T-helper 2 cell treated with Interferon-gamma antibody and Interleukin-4, amounts not matched to agents 5 μg/mL and 100 μg/mL, for 36 hours (primary cell): ENCODE results near the gene SPANXN5.
"Not testable (repeated sequence)": the region's sequence is repeated elsewhere in the genome, so short reads cannot be mapped to it uniquely, and the experiment has no call there.

Source experiments
- DNase-seq: peaks from one replicate; pipeline ENCODE4 v3.0.0; 2021; ENCODE audit warnings: low spot score
- H3K27ac Mint-ChIP-seq: one replicate; pipeline ENCODE4 v1.8.0; 2021; ENCODE audit warnings: mild to moderate bottlenecking, mixed read lengths
- H3K27me3 Mint-ChIP-seq: one replicate; pipeline ENCODE4 v1.8.0; 2021; ENCODE audit warnings: low read depth, mixed read lengths
- H3K36me3 Mint-ChIP-seq: one replicate; pipeline ENCODE4 v1.8.0; 2021; ENCODE audit warnings: low read depth, mixed read lengths
- H3K4me1 Mint-ChIP-seq: one replicate; pipeline ENCODE4 v1.8.0; 2021; ENCODE audit warnings: low read depth, mixed read lengths
- H3K4me3 Mint-ChIP-seq: one replicate; pipeline ENCODE4 v1.8.0; 2022; ENCODE audit warnings: mild to moderate bottlenecking, moderate library complexity, mixed read lengths
- H3K9me3 Mint-ChIP-seq: one replicate; pipeline ENCODE4 v1.8.0; 2021; ENCODE audit warnings: mixed read lengths

Gene SPANXN5

GRCh38 chrX:52797327-52797726, at the start of gene SPANXN5:
SPANXN5 (minus strand) TSS chrX:52797427; CDS start chrX:52797348, 79 bp downstream.
- not testable (repeated sequence) for H3K36me3 Mint-ChIP-seq, H3K4me3 Mint-ChIP-seq, H3K27ac Mint-ChIP-seq, H3K4me1 Mint-ChIP-seq, H3K9me3 Mint-ChIP-seq, DNase-seq, H3K27me3 Mint-ChIP-seq

- not testable (repeated sequence) for H3K9me3 Mint-ChIP-seq, H3K27me3 Mint-ChIP-seq, H3K4me3 Mint-ChIP-seq, DNase-seq, H3K27ac Mint-ChIP-seq, H3K4me1 Mint-ChIP-seq, H3K36me3 Mint-ChIP-seq
Observed at GRCh38 chrX:52843619-52844018, 46.4 kb upstream of the SPANXN5 start.

GRCh38 chrX:52839137-52839536, 41.9 kb upstream of the SPANXN5 start:
- H3K4me1 Mint-ChIP-seq, result no peaks in the 10 kb centered on the region

GRCh38 chrX:52830551-52830950, 33.3 kb upstream of the SPANXN5 start:
- Mint-ChIP-seq H3K9me3 (no peaks in the 10 kb centered on the region), H3K36me3 (no peaks in the 10 kb centered on the region), H3K4me3 (no peak overlapping the region), H3K27ac (no peak overlapping the region), H3K27me3 (no peaks in the 10 kb centered on the region), H3K4me1 (no peaks in the 10 kb centered on the region)
- no peak for DNase-seq

More at GRCh38 chrX:52839137-52839536, 41.9 kb upstream of the SPANXN5 start:
- Mint-ChIP-seq H3K4me3 (no peak overlapping the region), H3K27me3 (peaks cover 2% of the 10 kb centered on the region), H3K36me3 (no peaks in the 10 kb centered on the region), H3K9me3 (no peaks in the 10 kb centered on the region), H3K27ac (no peak overlapping the region)
- no peak for DNase-seq

- DNase-seq, result no peak
- Mint-ChIP-seq H3K4me3 (no peak overlapping the region), H3K36me3 (no peaks in the 10 kb centered on the region), H3K9me3 (no peaks in the 10 kb centered on the region), H3K27me3 (no peaks in the 10 kb centered on the region), H3K4me1 (peaks cover 4% of the 10 kb centered on the region), H3K27ac (no peak overlapping the region)
Observed at GRCh38 chrX:52824608-52825007, 27.4 kb upstream of the SPANXN5 start.

- Mint-ChIP-seq H3K27ac (peak overlapping the region; percentile 15), H3K9me3 (no peaks in the 10 kb centered on the region), H3K4me3 (no peak overlapping the region), H3K4me1 (peaks cover 4% of the 10 kb centered on the region), H3K27me3 (no peaks in the 10 kb centered on the region), H3K36me3 (no peaks in the 10 kb centered on the region)
- no peak for DNase-seq
Observed at GRCh38 chrX:52821079-52821760, 24.0 kb upstream of the SPANXN5 start.

GRCh38 chrX:52819788-52820187, 22.6 kb upstream of the SPANXN5 start:
- peaks cover 4% of the 10 kb centered on the region for H3K4me1 Mint-ChIP-seq
- no peak for DNase-seq
- H3K36me3 Mint-ChIP-seq, result no peaks in the 10 kb centered on the region
- H3K27me3 Mint-ChIP-seq, result peaks cover 3% of the 10 kb centered on the region
- no peak overlapping the region for H3K27ac Mint-ChIP-seq
- H3K4me3 Mint-ChIP-seq, result no peak overlapping the region
- H3K9me3 Mint-ChIP-seq, result no peaks in the 10 kb centered on the region

- Mint-ChIP-seq H3K27ac (no peak within 1 kb of the TSS), H3K27me3 (peaks cover 2% of the 10 kb centered on the region), H3K4me3 (no peak within 1 kb of the TSS), H3K36me3 (no peaks in the 10 kb centered on the region), H3K9me3 (no peaks in the 10 kb centered on the region), H3K4me1 (no peaks in the 10 kb centered on the region)
- no peak for DNase-seq
Observed at GRCh38 chrX:52811065-52811625, 13.9 kb upstream of the SPANXN5 start, which contains the start of gene XAGE5. XAGE5 (plus strand) TSS chrX:52811287; CDS start chrX:52812567, 1,280 bp downstream.

GRCh38 chrX:52804876-52805275, 7.6 kb upstream of the SPANXN5 start:
- H3K4me1 Mint-ChIP-seq, H3K9me3 Mint-ChIP-seq, H3K27ac Mint-ChIP-seq, H3K4me3 Mint-ChIP-seq, DNase-seq, H3K36me3 Mint-ChIP-seq, H3K27me3 Mint-ChIP-seq: not testable (repeated sequence)

GRCh38 chrX:52773504-52773903, 23.7 kb downstream of the SPANXN5 start:
- not testable (repeated sequence) for H3K4me1 Mint-ChIP-seq, H3K27ac Mint-ChIP-seq, H3K36me3 Mint-ChIP-seq, H3K9me3 Mint-ChIP-seq, H3K4me3 Mint-ChIP-seq, DNase-seq, H3K27me3 Mint-ChIP-seq

GRCh38 chrX:52765983-52766382, 31.2 kb downstream of the SPANXN5 start:
- not testable (repeated sequence) for H3K4me1 Mint-ChIP-seq, DNase-seq, H3K27me3 Mint-ChIP-seq, H3K9me3 Mint-ChIP-seq, H3K4me3 Mint-ChIP-seq, H3K36me3 Mint-ChIP-seq, H3K27ac Mint-ChIP-seq

GRCh38 chrX:52750952-52751351, 46.3 kb downstream of the SPANXN5 start, which contains the start of gene SSX2B:
SSX2B (plus strand) TSS chrX:52751252; CDS start chrX:52752681, 1,429 bp downstream.
- H3K4me1 Mint-ChIP-seq, H3K36me3 Mint-ChIP-seq, H3K9me3 Mint-ChIP-seq, H3K27me3 Mint-ChIP-seq, DNase-seq, H3K27ac Mint-ChIP-seq, H3K4me3 Mint-ChIP-seq: not testable (repeated sequence)
